ENCODE data around the gene ZNF296.
"Not testable (repeated sequence)": the region's sequence is repeated elsewhere in the genome, so short reads cannot be mapped to it uniquely, and the experiment has no call there.

Gene ZNF296

DNA sequence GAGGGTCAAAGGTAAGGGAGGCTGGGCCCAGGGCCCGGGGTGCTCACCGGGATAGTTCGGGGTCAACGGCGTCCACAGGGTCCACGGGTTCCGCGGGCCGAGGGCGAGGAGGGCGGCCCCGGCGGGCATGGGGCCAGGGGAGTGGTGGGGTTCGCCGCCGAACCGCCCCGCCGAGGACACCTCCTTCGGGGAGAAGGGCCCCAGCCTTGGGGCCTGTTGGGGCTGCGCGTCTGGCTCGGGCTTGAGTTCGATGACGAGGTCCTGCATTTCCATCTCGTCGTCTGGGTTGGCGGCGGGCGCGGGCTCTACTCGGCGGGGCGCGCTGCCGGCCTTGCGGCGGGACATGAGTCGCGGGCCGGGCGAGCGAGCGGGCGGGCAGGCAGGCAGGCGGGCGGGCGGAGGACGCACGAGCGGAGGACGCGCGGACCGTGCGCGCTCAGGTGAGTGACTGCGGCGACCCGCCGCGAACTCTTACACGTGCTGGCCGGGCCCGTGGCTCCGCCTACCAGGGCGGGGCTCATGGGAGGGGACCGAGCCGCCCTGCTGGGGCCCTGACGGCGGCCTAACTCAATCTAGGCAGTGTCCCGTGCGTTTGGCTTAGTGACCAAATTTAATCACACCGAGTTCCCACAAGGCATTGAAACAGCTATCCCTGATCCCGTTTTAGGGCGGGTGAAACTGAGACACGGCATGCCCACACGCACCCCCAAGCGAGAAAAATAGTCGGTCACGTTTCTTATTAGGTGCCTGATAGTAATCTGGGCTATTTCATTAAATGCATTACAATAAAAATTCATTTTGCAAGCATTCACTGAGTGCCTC, at the start of gene ZNF296:
Gene ZNF296, minus strand, starts transcription at position 450 of the 822 bp plus-strand sequence. Its CDS starts 105 bp downstream, at position 345.
- DNase-seq: peak; percentile 33 to 82

DNA sequence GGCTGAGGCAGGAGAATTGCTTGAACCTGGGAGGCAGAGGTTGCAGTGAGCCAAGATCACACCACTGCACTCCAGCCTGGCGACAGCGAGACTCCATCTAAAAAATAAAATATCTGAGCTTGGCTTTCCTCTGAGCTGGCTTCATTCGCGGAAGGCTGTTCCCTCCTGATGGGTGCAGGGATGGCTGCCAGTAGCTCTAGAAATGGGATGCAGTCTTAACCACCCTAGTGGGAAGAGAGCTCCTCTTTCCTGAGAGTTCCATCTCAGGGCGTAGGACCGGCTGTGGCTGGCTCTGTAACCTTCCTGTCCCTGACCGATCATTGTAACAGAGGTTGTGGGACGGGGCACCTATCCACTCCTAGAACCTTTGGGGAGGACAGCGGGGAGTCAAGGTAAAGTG, 49.1 kb upstream of the ZNF296 start:
- no peak for DNase-seq

DNA sequence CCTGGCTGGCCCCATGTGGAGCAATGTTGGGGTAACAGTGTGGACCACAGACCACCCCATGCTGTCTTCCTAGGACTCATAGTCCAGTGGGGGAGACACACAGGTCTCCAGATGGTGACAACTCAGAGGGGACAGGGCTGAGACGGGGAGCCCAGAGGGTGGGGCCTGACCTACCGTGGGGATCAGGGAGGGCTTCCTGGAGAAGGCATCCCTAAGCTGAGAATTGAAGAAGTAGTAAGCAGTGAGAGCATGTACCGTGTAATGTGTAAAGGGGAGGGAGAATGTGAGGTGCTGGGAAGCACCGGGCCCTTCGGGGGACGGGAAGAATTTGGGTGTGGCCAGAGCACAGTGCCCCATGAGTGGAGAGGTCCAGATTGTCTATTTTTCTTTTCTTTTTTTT, 47.7 kb upstream of the ZNF296 start:
- no peak for DNase-seq

DNA sequence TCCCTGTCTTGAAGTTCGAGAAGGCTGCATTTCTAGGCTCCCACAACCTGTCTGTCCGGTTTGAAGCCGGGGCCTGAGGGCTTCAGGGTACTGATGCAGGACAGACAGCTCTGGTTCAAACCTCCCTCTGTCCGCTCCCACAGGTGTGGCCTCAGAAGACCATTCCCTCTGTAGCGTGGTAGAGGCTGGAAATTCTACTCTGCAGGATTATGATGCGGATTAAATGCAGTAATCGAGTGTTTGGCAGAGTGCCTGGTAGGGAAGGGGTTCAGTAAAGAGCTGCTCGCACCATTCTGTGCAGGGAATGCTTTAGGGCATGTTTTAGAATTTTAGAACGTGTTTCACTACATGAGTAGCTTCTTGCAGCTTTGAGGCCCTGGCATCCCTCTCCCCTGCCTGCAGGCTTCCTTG, 47.2 kb upstream of the ZNF296 start:
- peak in 1 of 2 experiments; percentile 14 for DNase-seq

DNA sequence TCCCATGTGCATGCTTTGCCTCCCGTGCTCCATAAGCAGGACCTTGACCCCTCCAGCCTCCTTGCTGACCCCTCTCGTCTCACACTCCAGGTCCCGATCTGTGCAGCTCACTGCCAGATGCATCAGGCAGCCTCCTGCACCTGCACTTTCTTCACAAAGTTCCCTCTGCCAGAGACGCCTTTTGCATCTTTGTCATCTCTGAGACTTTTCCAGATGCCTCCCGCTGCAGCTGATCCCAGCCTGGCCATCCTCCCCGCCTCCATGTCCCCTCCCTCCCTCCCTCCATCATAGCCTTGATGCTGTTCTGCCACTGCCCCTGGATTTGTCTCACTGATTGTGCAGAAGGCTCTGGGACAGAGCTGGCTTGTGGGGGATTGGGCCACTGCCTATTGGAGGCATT, 46.6 kb upstream of the ZNF296 start:
- DNase-seq: no peak

DNA sequence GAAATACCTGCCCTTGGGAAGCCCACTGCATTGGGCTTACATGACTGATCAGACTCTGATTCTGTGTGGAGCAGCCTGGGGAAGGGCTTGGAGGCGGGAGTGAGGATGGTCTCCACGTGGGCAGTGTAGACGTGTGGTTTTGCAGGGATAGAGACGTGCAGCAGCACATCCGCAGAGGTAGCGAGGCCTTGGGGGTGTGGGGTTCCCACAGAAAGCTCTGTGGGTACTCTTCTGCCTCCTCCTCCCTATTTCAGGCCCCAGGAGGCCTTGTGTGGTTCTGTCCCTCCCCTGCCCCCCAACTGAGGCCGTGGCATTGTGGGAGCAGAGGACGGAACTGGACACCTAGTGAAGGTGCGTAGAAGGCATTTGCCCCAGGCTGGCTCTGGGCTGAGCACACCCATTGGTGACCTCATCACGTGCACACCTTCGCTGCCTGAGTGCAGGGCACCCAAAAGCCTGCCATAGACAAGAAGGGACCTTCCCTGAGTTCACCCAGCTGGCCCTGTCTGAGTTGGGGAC, 45.6 kb upstream of the ZNF296 start:
- no peak for DNase-seq

DNA sequence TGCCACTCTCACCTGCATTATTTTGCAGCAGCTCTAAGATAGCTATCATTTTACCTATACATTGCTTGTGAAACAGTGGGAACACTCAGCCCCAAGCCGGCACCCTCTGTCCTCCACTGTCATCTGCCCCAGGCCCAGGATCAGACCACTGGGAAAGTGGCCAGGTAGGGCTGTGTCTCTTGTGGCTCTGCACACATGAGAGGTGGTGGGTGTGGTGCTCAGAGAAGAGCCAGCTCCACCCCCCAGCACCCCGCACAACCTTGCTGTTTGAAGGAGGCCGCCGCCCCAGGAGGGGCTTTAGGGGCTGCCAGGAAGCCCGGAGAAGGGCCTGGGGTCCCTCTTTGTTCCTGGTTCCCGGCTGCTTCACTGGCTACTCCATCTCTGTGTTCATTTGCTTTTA, 43.3 kb upstream of the ZNF296 start:
- no peak for DNase-seq

DNA sequence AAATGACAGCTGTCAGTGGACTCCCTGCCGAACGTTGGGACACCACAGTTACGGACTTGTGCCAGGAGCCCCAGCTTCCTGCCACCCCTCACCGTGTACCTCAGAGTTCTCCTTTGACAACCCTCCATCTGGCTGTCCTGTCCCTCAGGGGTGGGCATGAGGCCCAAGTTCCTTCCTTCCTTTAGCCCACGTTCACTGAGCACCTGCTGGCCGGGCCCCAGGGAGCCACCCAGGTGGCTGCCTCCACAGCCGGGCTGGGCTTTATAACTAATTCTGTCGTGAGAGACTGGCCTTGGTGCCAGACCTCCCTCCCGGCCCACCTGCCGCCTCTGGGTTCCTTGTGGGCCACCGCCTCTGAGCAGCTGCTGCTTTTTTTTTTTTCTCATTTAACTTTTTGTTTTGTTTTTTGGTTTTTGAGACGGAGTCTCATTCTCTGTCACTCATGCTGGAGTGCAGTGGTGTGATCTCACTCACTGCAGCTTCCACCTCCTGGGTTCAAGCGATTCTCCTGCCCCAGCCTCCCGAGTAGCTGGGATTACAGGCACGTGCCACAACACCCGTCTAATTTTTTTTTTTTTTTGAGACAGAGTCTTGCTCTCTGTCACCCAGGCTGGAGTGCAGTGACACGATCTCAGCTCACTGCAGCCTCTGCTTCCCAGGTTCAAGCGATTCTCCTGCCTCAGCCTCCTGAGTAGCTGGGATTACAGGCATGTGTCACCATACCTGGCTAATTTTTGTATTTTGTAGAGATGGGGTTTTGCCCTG, 42.5 kb upstream of the ZNF296 start:
- not testable (repeated sequence) for DNase-seq

DNA sequence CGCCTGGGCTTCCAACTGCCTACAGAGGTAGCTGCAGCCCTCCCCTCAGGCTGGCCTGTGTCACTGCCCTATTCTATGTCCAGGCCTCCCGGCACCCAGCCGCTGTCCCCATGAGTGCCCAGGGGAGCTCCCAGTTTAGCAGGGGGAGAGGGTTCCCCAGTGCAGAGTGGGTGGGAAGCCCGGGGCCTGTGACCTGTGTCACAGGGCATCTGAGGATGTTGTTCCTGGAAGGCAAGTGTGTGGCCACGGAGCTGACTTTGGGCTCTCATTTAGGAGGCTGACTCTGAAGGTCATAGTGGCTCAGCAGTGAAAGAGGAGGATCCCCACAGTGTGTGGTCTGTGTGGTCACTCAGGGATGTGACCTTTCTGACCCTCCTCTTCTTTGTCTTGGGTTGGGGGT, 41.8 kb upstream of the ZNF296 start:
- no peak for DNase-seq

DNA sequence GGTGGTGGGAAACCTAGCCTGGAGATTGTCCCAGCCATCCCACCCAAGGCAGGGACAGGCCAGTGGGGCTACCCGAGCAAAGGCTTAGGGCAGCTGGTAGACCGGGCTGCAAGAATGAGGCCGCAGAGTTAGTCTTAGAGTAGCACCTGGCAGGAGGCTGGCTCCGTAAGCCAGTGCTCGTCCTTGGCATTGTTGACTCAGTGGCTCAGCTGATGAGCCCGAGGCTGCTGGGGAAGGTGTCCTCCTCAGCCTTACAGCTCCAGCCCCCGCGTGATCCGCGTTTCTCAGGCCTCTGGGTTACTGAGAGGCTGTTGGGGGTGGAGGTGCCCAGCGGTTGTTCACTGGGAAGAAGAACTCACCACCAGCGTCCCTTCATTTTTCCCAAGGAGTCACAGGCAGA, 41.4 kb upstream of the ZNF296 start:
- DNase-seq: no peak

DNA sequence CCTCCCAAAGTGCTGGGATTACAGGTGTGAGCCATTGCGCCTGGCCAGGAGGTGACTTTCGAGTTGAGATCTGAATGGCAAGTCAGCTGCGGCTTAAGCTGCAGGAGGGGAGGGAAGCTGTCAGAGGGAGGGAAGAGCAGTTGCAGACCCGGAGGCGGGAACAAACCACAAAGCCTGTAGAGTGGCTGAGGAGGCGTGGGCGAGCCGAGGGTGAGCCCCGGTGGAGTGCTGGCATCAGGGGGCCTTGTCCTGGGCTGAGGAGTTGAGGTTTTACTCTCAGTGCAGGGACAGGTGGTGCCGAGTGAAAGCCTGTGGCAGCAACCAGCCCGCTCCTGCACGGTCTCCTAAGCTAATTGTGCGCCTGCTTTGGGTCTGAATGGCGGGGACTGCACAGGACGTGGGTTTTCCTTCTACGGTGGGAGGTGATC, 40.9 kb upstream of the ZNF296 start:
- no peak for DNase-seq

DNA sequence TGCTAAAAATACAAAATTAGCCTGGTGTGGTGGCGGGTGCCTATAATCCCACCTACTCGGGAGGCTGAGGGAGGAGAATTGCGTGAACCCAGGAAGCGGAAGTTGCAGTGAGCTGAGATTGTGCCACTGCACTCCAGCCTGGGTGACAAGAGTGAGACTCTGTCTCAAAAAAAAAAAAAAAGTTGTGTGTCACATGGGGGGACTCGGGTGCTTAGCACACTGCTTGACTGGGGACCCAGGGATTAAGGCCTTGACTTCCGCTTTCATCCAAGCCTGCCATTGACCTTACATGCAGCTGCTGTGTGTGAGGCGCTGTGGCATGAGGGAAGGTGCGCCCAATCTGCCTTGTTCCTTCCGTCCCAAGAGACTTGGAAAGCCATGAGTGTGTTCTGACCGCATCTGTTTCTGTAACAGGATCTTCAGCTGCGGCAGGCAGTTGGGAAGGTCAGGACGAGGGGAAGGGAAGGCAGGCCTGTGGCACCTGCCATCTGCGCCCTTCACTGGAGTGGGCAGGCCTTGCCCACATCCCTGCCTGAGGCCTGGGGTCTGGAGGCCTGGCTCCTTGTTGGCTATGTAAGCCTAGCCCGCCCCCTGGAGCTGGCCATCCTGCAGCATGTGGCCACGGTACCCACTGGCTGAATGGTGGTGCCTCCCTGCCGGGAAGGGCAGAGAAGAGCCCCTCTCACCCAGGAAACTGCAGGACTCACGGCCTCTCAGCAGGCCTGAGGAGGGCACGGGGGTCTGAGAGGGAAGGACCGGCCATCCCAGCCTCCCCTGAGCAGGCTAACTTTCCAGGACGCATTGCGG, 39.7 kb upstream of the ZNF296 start:
- DNase-seq: no peak

DNA sequence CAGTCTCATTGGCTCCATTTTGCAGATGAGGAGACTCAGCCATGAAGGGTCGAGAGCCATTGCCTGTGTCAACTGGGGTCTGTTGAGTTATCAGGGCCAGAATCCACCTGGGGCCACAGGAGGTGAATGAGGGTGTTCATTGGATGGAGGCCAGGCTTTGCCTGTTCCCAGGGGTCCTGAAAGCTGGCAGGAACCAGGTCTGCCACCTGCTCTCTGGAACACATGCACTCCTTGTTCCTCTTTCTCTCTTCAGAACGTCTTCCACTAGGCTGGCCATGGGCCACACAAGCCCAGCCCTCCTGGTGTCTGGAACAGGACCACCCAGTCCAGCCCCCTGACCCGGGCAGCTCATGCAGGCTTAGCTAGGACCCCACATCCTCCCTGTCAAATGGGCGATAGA, 37.8 kb upstream of the ZNF296 start:
- DNase-seq: no peak

DNA sequence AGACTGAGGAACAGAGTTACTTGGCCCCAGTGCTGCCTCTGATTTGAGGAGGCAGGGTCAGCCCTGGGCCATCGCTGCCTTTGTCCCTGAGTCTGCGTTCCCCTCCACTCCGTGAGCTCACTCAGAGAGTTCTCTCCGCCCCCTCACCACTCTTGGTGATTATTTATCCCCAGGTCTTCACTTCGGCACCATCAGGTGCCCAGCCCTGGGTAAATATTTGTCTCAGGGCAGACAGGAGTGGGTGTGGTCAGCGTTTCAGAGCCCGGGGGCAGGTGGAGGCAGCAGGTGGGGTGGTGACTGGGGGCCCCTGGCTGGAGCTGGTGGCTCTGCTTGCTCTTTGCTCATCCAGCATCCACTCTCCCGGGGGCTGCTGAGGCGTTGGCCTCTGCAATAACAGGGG, 37.4 kb upstream of the ZNF296 start:
- DNase-seq: no peak

DNA sequence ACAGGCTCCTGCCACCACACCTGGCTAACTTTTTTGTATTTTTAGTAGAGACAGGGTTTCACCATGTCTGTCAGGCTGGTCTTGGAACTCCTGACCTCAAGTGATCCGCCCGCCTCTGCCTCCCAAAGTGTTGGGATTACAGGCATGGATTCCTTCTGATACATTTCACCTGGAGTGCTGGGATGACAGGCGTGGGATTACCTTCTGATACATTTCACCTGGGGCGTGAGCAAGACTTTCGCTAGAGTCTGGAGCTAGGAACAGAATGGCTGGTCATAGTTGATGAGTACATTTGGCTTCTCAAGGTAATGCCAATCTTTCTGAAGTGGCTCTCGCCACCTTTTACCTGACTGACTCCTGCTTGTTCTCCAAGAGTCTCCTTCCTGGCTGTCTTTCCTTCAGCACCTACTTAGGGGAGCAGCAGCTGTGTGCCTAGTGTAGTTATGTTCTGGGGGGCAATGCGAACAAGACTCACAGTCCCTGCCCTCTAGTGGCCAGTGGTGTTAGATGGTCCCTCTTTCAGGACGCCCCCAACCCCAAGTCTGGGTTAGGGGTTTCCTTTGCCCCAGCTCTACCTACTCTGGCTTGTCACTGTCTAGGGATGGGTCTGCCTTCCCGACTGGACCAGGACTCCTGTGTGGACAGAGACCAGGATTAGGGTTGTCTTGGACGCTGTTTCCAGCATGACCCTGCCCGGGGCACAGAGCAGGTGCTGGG, 36.0 kb upstream of the ZNF296 start:
- no peak for DNase-seq

DNA sequence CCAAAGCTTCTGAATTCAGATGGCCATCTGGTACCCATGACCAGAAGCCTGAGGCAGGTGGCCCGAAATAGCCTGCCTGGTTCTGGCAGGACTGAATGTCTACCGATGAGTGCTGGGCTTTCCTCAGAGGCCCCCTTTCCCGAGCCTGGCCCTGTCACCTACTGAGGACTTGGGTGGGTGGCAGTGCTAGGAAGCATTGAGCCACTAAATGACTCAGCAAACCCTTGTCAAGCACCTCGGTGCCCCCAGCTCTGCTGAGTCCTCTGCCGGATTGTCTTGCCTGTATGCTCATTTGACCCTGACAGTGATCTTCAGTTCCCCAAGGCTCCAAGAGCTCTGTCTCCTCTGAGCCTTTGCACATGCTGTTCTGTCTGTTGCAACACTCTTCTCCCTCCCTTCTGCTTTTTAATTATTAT, 34.6 kb upstream of the ZNF296 start:
- DNase-seq: no peak

DNA sequence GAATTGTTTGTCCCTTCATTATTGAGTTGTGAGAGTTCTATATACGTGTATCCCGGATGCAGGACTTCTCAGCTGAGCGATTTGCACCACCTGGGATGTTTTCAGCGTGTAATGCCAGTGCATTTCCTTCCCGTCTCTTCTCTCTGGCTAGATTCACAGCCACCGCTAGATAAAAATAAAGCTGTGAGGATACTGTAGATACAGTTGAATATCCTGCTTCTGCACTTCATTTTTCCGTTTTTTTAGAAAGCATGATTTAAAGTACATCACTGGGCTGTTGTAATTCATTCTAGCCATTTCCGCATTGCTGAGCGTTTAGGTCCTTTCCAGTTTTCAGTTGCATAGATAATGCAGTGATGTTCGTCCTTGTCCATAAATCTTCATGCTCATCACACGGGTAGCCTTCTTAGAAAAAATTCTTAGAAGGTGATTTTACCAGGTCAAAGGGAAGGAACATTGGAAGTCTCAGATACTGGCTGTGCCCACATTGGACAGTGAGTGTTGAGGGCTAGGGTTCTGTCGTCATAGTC, 31.4 kb upstream of the ZNF296 start:
- no peak for DNase-seq

DNA sequence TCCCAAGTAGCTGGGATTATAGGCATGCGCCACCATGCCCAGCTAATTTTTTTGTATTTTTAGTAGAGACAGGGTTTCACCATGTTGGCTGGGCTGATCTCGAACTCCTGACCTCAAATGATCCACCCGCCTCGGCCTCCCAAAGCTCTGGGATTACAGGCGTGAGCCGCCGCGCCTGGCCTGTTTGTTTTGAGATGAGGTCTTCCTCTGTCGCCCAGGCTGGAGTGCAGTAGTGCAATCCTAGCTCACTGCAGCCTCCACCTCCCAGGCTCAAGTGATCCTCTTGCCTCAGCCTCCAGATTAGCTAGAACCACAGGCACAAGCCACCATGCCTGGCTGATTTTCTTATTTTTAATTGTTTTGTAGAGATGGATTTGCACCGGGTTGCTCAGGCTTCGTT, 30.1 kb upstream of the ZNF296 start:
- not testable (repeated sequence) for DNase-seq

DNA sequence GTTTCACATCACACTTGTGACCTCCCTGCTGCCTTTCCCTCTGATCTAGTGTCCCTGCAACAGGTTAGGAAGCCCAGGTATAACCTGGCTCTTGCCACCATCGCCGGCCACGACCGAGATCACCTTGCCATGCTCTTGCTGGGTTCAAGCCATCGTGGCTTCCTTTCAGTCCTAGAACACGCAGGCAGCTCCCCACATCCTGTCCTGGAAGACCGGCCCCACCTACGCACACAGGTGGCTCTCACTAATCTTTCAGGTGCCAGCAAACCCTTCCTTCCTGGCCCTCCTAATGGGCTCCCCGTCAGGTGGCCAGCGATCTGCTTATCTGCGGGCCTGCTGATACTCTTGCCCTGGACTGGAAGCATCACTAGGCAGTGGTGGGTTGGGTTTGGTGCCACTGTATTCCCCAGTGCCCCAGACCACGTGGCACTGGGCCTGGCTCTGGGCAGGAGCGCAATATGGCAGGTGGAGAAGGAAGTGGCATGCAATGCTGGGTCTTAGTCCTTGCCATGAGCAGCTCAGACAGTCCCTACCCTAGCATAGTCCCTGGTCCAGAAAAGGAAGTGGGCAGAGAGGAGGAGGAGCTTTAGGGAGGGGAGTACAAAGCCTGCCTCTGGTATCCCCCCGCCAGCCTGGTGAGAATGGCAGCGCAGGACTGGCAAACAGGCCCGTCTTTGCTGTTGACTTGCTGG, 28.5 kb upstream of the ZNF296 start:
- DNase-seq: no peak

DNA sequence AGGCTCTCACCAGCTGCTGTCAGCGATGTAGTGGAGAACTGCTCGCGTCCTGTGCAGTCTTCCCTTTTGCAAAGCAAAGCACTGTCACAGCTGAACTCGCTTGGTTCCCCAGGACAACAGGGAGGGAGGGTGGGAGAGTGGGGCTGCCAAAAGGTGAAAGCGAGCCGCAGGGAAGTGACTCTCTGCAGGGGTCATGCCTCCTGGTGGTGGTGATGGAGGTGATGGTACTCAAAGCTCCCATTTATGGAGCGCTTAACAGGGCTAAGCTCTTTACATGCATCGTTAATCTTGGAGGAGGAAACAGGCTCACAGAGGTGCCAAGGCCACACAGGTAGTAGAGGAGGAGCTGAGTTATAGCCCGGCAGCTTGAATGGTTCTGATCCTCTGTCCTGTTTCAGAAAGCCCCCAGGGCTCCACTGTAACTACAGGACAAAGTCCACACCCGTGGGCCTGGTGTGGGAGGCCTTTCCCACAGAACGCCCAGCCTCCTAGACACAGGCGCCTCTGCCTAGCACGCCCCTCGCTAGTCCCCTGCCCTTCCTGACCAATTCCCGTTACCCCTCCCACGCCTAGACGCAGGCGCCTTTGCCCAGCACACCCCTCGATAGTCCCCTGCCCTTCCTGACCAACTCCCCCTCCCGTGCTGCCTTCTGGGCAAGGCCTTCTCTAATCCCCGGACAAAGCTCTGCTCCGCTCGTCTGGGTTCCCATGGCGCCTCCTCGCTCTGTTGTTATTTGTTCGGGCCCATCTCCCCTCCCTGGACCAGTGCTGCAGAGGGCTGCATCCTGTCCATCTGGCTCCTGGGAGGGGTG, 27.4 kb upstream of the ZNF296 start:
- no peak for DNase-seq

DNA sequence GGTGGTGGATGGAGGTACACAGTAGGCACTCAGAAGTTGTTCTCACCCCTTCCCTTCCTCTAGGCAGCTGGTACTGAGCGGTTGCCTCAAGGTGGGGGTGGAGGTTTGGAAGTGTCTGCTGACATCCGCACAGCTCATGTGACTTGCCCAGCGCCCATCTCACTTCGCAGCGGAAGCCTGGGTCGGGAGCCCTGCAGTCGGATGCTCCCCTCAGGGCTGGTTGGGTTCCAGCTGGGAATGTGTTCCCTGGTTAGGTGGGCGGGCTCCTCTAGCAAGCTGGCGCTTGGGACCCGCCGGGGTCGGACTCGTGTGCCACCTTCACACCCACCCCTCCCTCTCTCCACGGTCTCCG, 26.9 kb upstream of the ZNF296 start:
- no peak for DNase-seq

All from NCI-H446 (cell line).